Measurements from ENCODE around the gene EFTUD2. TPM values are rescaled to one million over a fixed set of nuclear protein-coding genes. Genes with fewer than 3 reads are reported as not detected.

EFTUD2 gene
- polyA plus RNA-seq, 3 donors: 82.9 to 144 (median 104) TPM

GRCh38 chr17:44863061-44863918 lies 36.0 kb downstream of the EFTUD2 start:
- WGBS (ENCODE audit: insufficient coverage): 96% methylated on average over 5 of the region's 12 CpGs
- Mint-ChIP-seq H3K4me3 (no peak overlapping the region), H3K36me3 (peaks cover 84 to 96% of the 10 kb centered on the region in 2 donors), H3K27ac (no peak overlapping the region), H3K9me3 (no peaks in the 10 kb centered on the region), H3K27me3 (ENCODE audit: low read depth in 3 of 3) (peaks cover 0 to 2% (median 0%) of the 10 kb centered on the region in 3 donors), H3K4me1 (no peaks in the 10 kb centered on the region)
- Histone ChIP-seq H3K4me3 (replicated peaks in 1 of 3; ENCODE audit: low read depth in 2 of 3, low read length in 3 of 3) (no peak overlapping the region), H3K9me3 (replicated peaks in 1 of 2; ENCODE audit: control insufficient read depth in 1 of 2, insufficient read depth in 1 of 2, low read length in 2 of 2) (no peaks in the 10 kb centered on the region), H3K4me2 (replicated peaks; ENCODE audit: extremely low read depth, low read length, poor library complexity, severe bottlenecking) (no peak overlapping the region), H3K4me1 (ENCODE audit: control insufficient read depth in 1 of 2, insufficient read depth in 2 of 2, low read length in 2 of 2) (no peaks in the 10 kb centered on the region), H4K20me1 (ENCODE audit: insufficient read depth, low read length) (peaks cover 10% of the 10 kb centered on the region), H3K27me3 (ENCODE audit: control insufficient read depth in 2 of 2, insufficient read depth in 2 of 2, low read length in 2 of 2) (no peaks in the 10 kb centered on the region), H3K79me2 (ENCODE audit: insufficient read depth, low read length) (no peaks in the 10 kb centered on the region), H3K9ac (ENCODE audit: insufficient read depth, low read length, poor library complexity, severe bottlenecking) (no peak overlapping the region), H2AFZ (ENCODE audit: insufficient read depth, low read depth, low read length, poor library complexity, severe bottlenecking) (no peak overlapping the region), H3K27ac (ENCODE audit: low read depth in 1 of 2, low read length in 2 of 2) (no peak overlapping the region), H3K36me3 (replicated peaks in 1 of 2; ENCODE audit: control insufficient read depth in 1 of 2, insufficient read depth in 2 of 2, low read length in 2 of 2) (peaks cover 80 to 100% of the 10 kb centered on the region in 2 donors)
- DNase-seq: no peak
- TF ChIP-seq CTCF (IDR thresholded peaks at IDR 0.05): no peak
- intact Hi-C loops (cut with micrococcal nuclease): no loop called here

- Histone ChIP-seq H3K9me3 (replicated peaks in 1 of 2; ENCODE audit: control insufficient read depth in 1 of 2, insufficient read depth in 1 of 2, low read length in 2 of 2) (no peaks in the 10 kb centered on the region), H3K4me2 (replicated peaks; ENCODE audit: extremely low read depth, low read length, poor library complexity, severe bottlenecking) (no peak overlapping the region), H3K36me3 (replicated peaks in 1 of 2; ENCODE audit: control insufficient read depth in 1 of 2, insufficient read depth in 2 of 2, low read length in 2 of 2) (peaks cover 81 to 100% of the 10 kb centered on the region in 2 donors), H3K4me3 (replicated peaks in 1 of 3; ENCODE audit: low read depth in 2 of 3, low read length in 3 of 3) (no peak overlapping the region), H3K4me1 (ENCODE audit: control insufficient read depth in 1 of 2, insufficient read depth in 2 of 2, low read length in 2 of 2) (no peaks in the 10 kb centered on the region), H4K20me1 (ENCODE audit: insufficient read depth, low read length) (peaks cover 10% of the 10 kb centered on the region), H3K27me3 (ENCODE audit: control insufficient read depth in 2 of 2, insufficient read depth in 2 of 2, low read length in 2 of 2) (no peaks in the 10 kb centered on the region), H3K79me2 (ENCODE audit: insufficient read depth, low read length) (no peaks in the 10 kb centered on the region), H3K27ac (ENCODE audit: low read depth in 1 of 2, low read length in 2 of 2) (no peak overlapping the region), H3K9ac (ENCODE audit: insufficient read depth, low read length, poor library complexity, severe bottlenecking) (no peak overlapping the region), H2AFZ (ENCODE audit: insufficient read depth, low read depth, low read length, poor library complexity, severe bottlenecking) (no peak overlapping the region)
- Mint-ChIP-seq H3K27me3 (ENCODE audit: low read depth in 3 of 3) (peaks cover 0 to 2% (median 0%) of the 10 kb centered on the region in 3 donors), H3K36me3 (peaks cover 84 to 96% of the 10 kb centered on the region in 2 donors), H3K4me1 (no peaks in the 10 kb centered on the region), H3K4me3 (no peak overlapping the region), H3K27ac (peak overlapping the region in 1 of 7 donors; percentile 57), H3K9me3 (no peaks in the 10 kb centered on the region)
- 95% methylated on average over 9 of the region's 9 CpGs for WGBS (ENCODE audit: insufficient coverage)
- intact Hi-C loops (cut with micrococcal nuclease): no loop called here
- TF ChIP-seq CTCF (IDR thresholded peaks at IDR 0.05): no peak
- DNase-seq: no peak
Measured at GRCh38 chr17:44862278-44862914, 36.8 kb downstream of the EFTUD2 start.

Measured in CD14-positive monocyte (primary cell).